Fibroblast of lung (primary cell): ENCODE measurements around the gene TMED4.

Experiments
- EZH2 ChIP-seq: IDR thresholded peaks from 2 replicates; pipeline ENCODE4 v1.5.1; 2012; ENCODE audit warnings: low read length, control low read depth, mild to moderate bottlenecking; ENCODE audit errors: missing control alignments
- TF ChIP-seq, protein P1 (sequence below), 2 donors: IDR thresholded peaks in 1 of 2; conservative IDR thresholded peaks in 1 of 2; 1 replicate in 1 of 2; 2 replicates in 1 of 2; pipeline ENCODE4 v1.5.1; 2011 to 2012; ENCODE audit warnings: low read length in 2 of 2, control low read depth in 1 of 2, inconsistent platforms in 1 of 2, low read depth in 1 of 2, mild to moderate bottlenecking in 1 of 2

DNA sequence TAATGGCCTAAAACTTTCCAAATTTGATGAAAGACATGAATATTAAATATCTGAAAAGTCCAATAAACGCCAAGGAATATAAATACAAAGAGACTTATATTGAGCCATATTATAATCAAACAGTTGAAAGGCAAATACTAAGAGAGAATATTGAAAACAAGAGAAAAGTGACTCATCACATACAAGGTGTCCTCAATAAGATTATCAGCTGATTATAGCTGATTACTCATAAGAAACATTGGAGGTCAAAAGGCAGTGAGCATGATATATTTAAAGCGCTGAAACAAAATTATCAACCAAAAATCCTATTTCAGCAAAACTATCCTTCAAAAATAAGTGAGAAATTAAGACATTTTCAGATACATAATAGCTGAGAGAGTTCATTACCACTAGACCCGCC, 33.1 kb downstream of the TMED4 start:
- TF ChIP-seq, protein P1, sequence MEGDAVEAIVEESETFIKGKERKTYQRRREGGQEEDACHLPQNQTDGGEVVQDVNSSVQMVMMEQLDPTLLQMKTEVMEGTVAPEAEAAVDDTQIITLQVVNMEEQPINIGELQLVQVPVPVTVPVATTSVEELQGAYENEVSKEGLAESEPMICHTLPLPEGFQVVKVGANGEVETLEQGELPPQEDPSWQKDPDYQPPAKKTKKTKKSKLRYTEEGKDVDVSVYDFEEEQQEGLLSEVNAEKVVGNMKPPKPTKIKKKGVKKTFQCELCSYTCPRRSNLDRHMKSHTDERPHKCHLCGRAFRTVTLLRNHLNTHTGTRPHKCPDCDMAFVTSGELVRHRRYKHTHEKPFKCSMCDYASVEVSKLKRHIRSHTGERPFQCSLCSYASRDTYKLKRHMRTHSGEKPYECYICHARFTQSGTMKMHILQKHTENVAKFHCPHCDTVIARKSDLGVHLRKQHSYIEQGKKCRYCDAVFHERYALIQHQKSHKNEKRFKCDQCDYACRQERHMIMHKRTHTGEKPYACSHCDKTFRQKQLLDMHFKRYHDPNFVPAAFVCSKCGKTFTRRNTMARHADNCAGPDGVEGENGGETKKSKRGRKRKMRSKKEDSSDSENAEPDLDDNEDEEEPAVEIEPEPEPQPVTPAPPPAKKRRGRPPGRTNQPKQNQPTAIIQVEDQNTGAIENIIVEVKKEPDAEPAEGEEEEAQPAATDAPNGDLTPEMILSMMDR (conservative IDR thresholded peaks at IDR 0.05 in 1 of 2, IDR thresholded peaks at IDR 0.05 in 1 of 2; ENCODE audit: low read depth in 1 of 2, low read length in 2 of 2) = no peak
- TF ChIP-seq EZH2 = no peak
